ENCODE data around the gene EPS15. TPM values are rescaled to one million over a fixed set of nuclear protein-coding genes. Genes with fewer than 3 reads are reported as not detected.

Gene EPS15
- total and polyA plus RNA-seq, 9 of the 15 experiments (the other 6 are each of a cell fraction or from before 2014, with no cell fraction given) = 23.1 to 69.0 (median 41.7) TPM

- TF ChIP-seq NCOA1 (IDR thresholded peaks at IDR 0.05; ENCODE audit: low read depth) (no peak), CC2D1A (IDR thresholded peaks at IDR 0.05) (no peak), ETS2 (tag; IDR thresholded peaks at IDR 0.05; ENCODE audit: borderline replicate concordance, poor library complexity, severe bottlenecking) (no peak), L3MBTL2 (IDR thresholded peaks at IDR 0.05) (no peak), ZNF592 (IDR thresholded peaks at IDR 0.05) (no peak), POLR2B (IDR thresholded peaks at IDR 0.05; ENCODE audit: low read depth, partially characterized antibody) (no peak), CCAR2 (IDR thresholded peaks at IDR 0.05; ENCODE audit: low read depth, low read length) (no peak), MECOM (CRISPR knock-in tag; IDR thresholded peaks at IDR 0.05) (no peak), MAX (CRISPR knock-in tag; IDR thresholded peaks at IDR 0.05) (no peak), HNRNPK (IDR thresholded peaks at IDR 0.05; ENCODE audit: low read depth, low read length, poor library complexity, severe bottlenecking) (no peak), TAF7 (tag; IDR thresholded peaks at IDR 0.05) (no peak), RBM34 (IDR thresholded peaks at IDR 0.05; ENCODE audit: borderline replicate concordance, insufficient read depth, low read length) (no peak), ZNF507 (tag; conservative IDR thresholded peaks at IDR 0.05) (no peak), CTBP1 (IDR thresholded peaks at IDR 0.05; ENCODE audit: borderline replicate concordance) (no peak), GABPA (tag; conservative IDR thresholded peaks at IDR 0.05; ENCODE audit: low read depth) (no peak), MCM7 (IDR thresholded peaks at IDR 0.05) (no peak), CHD4 (IDR thresholded peaks at IDR 0.05; ENCODE audit: insufficient read depth, insufficient replicate concordance, low read depth, low read length, poor library complexity, severe bottlenecking) (no peak), ZBED1 (IDR thresholded peaks at IDR 0.05) (no peak), MBD1 (CRISPR knock-in tag; IDR thresholded peaks at IDR 0.05) (no peak), KLF1 (tag; IDR thresholded peaks at IDR 0.05) (no peak), E2F1 (CRISPR knock-in tag; IDR thresholded peaks at IDR 0.05) (no peak), POLR2H (tag; IDR thresholded peaks at IDR 0.05; ENCODE audit: low read depth) (no peak), RBM22 (IDR thresholded peaks at IDR 0.05; ENCODE audit: low read depth, low read length, poor library complexity, severe bottlenecking) (no peak)
Observed at GRCh38 chr1:51469518-51469917, 49.5 kb downstream of the EPS15 start (continued).

Data from K562 (cell line).